Endothelial cell of umbilical vein (primary cell): ENCODE data around the gene UIMC1. TPM values are rescaled to one million over a fixed set of nuclear protein-coding genes. Genes with fewer than 3 reads are reported as not detected.

Source experiments
- BruUV-seq: library from RNA; stranded (reverse); fragments of 400-500 nt; replicated peaks from 2 replicates; lab custom pipeline; 2021; lab: Mats Ljungman, UMichigan
- CTCF ChIA-PET: fragments of 300-600, 350-600 bp; sonication (Branson Sonifier 250); formaldehyde crosslinking; loops from one replicate; lab custom pipeline; 2021; ENCODE audit warnings: antibody characterized with exemption, inconsistent platforms; lab: Charles Lee
- POLR2A ChIA-PET: fragments of 300-600, 350-600 bp; sonication (Branson Sonifier 250); formaldehyde crosslinking; loops from one replicate; lab custom pipeline; 2021; ENCODE audit warnings: antibody characterized with exemption, inconsistent platforms; lab: Charles Lee
- DNase-seq: peaks from one replicate; pipeline ENCODE4 v3.0.0-alpha.2; 2011; ENCODE audit warnings: low read depth, low spot score
- FAIRE-seq: peaks from 2 replicates; lab custom pipeline; 2011; peaks lifted over from hg19 to GRCh38; lab: Jason Lieb, UNC
- H2AFZ ChIP-seq: 2 replicates; pipeline ENCODE4 v1.6.0; 2012; ENCODE audit warnings: low read depth, low read length, control low read depth, inconsistent platforms
- H3K27ac ChIP-seq: 2 replicates; pipeline ENCODE4 v1.5.1; 2011; ENCODE audit warnings: low read depth, mild to moderate bottlenecking, control low read depth, low read length, moderate library complexity; ENCODE audit not compliant: insufficient read depth
- H3K27me3 ChIP-seq, 2 experiments: 2 replicates each; pipeline versions ENCODE4 v1.6.0 to v1.6.1; 2011; ENCODE audit warnings: low read length in 2 of 2, mixed read lengths in 1 of 2; ENCODE audit not compliant: control insufficient read depth in 2 of 2, insufficient read depth in 2 of 2
- H3K36me3 ChIP-seq, 2 experiments: 2 replicates in 1 of 2; 3 replicates in 1 of 2; pipeline ENCODE4 v1.5.1; 2011; ENCODE audit warnings: low read length in 2 of 2, mild to moderate bottlenecking in 1 of 2, moderate library complexity in 1 of 2; ENCODE audit not compliant: control insufficient read depth in 2 of 2, insufficient read depth in 2 of 2; ENCODE audit errors: extremely low read depth in 1 of 2
- H3K4me1 ChIP-seq: 3 replicates; pipeline ENCODE4 v1.5.1; 2011; ENCODE audit warnings: mild to moderate bottlenecking, low read length; ENCODE audit not compliant: control insufficient read depth, insufficient read depth; ENCODE audit errors: extremely low read depth
- H3K4me2 ChIP-seq: 2 replicates; pipeline ENCODE4 v1.6.1; 2011; ENCODE audit warnings: low read length, control low read depth, mixed read lengths; ENCODE audit not compliant: insufficient read depth
- H3K4me3 ChIP-seq, 3 experiments: fragments of 200-600 bp in 1 of 3; sonication (generic), shearing (Covaris generic) in 1 of 3; replicated peaks in 1 of 3; 2 replicates each; pipeline ENCODE4 v1.5.1; 2011 to 2016; ENCODE audit warnings: control low read depth in 3 of 3, low read length in 3 of 3, mild to moderate bottlenecking in 2 of 3, inconsistent platforms in 1 of 3, low read depth in 1 of 3, moderate library complexity in 1 of 3; ENCODE audit not compliant: insufficient read depth in 1 of 3
- H3K79me2 ChIP-seq: 2 replicates; pipeline ENCODE4 v1.6.0; 2012; ENCODE audit warnings: low read length, inconsistent platforms; ENCODE audit not compliant: control insufficient read depth, insufficient read depth
- H3K9ac ChIP-seq: replicated peaks from 2 replicates; pipeline ENCODE3; 2011; ENCODE audit warnings: low read length, control low read depth; ENCODE audit not compliant: insufficient read depth; ENCODE audit errors: extremely low read depth
- H3K9me1 ChIP-seq: replicated peaks from 3 replicates; pipeline ENCODE4 v1.6.0; 2011; ENCODE audit warnings: mild to moderate bottlenecking, low read length; ENCODE audit not compliant: control insufficient read depth, insufficient read depth; ENCODE audit errors: extremely low read depth
- H3K9me3 ChIP-seq: replicated peaks from 2 replicates; pipeline ENCODE4 v1.5.1; 2012; ENCODE audit warnings: low read length, inconsistent platforms; ENCODE audit not compliant: control insufficient read depth, insufficient read depth
- H4K20me1 ChIP-seq: replicated peaks from 2 replicates; pipeline ENCODE3; 2011; ENCODE audit warnings: mild to moderate bottlenecking, low read length; ENCODE audit not compliant: control insufficient read depth, insufficient read depth; ENCODE audit errors: extremely low read depth
- CTCF ChIP-seq, 2 donors: IDR thresholded peaks; 1 replicate in 1 of 2; 2 replicates in 1 of 2; pipeline ENCODE4 v1.5.1; 2011; ENCODE audit warnings: low read length in 2 of 2, mild to moderate bottlenecking in 2 of 2, moderate library complexity in 2 of 2, control low read depth in 1 of 2, inconsistent platforms in 1 of 2, low read depth in 1 of 2; ENCODE audit not compliant: insufficient read depth in 1 of 2; ENCODE audit errors: extremely low read depth in 1 of 2
- EZH2 ChIP-seq: IDR thresholded peaks from 2 replicates; pipeline ENCODE4 v1.6.1; 2012; ENCODE audit warnings: borderline replicate concordance, low read depth, mild to moderate bottlenecking, moderate library complexity, low read length, inconsistent platforms; ENCODE audit not compliant: severe bottlenecking
- FOS ChIP-seq: IDR thresholded peaks from 2 replicates; pipeline ENCODE4 v1.6.1; 2011; ENCODE audit warnings: mild to moderate bottlenecking, low read length, moderate library complexity, borderline replicate concordance; ENCODE audit not compliant: insufficient read depth
- GATA2 ChIP-seq: IDR thresholded peaks from 2 replicates; pipeline ENCODE4 v1.7.0; 2011; ENCODE audit warnings: low read depth, mild to moderate bottlenecking, moderate library complexity, mixed read lengths, low read length; ENCODE audit not compliant: insufficient read length, insufficient read depth
- JUN ChIP-seq: IDR thresholded peaks from 2 replicates; pipeline ENCODE4 v1.6.1; 2011; ENCODE audit warnings: borderline replicate concordance, low read depth; ENCODE audit not compliant: insufficient read length, insufficient read depth
- MAX ChIP-seq: IDR thresholded peaks from 2 replicates; pipeline ENCODE4 v1.6.1; 2011; ENCODE audit not compliant: insufficient read depth, insufficient read length
- MYC ChIP-seq: IDR thresholded peaks from one replicate; pipeline ENCODE4 v1.6.1; 2011; ENCODE audit warnings: mild to moderate bottlenecking, low read depth, low read length
- POLR2A ChIP-seq: IDR thresholded peaks from 2 replicates; pipeline ENCODE4 v1.6.1; 2012; ENCODE audit warnings: low read depth, mild to moderate bottlenecking, control low read depth, low read length
- POLR2AphosphoS5 ChIP-seq: IDR thresholded peaks from 2 replicates; pipeline ENCODE4 v1.6.1; 2012; ENCODE audit warnings: low read depth, mild to moderate bottlenecking, control low read depth, low read length, moderate library complexity; ENCODE audit not compliant: insufficient read depth
- dilution Hi-C: fragments of 300-500 bp; cut with MboI; formaldehyde crosslinking; loops from one replicate; pipeline ENCODE4 v1.15.0; 2019; ENCODE audit warnings: low sequenced_read_pairs; ENCODE audit not compliant: extremely low pct_ligation_motif_present
- intact Hi-C: fragments of 100-400 bp; cut with micrococcal nuclease; formaldehyde crosslinking; loops from one replicate; pipeline ENCODE4 v1.10.0; 2022
- polyA plus RNA-seq, 4 experiments: library from polyadenylated mRNA; depleted of rRNA in 3 of 4; stranded (reverse) in 3 of 4; unstranded in 1 of 4; fragments of >200 nt; gene quantifications; 2 replicates each; pipeline versions ENCODE4 v1.2.1 to v1.2.3, GENCODE V29; 2011 to 2012; ENCODE audit warnings: missing spikeins in 1 of 4
- total RNA-seq: library from RNA; stranded (reverse); gene quantifications from 2 replicates; pipeline ENCODE4 v1.2.3, GENCODE V29; 2021

Gene UIMC1
- total and polyA plus RNA-seq, 2 donors (not counting 3 experiments of a cell fraction or from before 2014, with no cell fraction given), result 17.2 to 60.1 TPM

- no peaks in the 10 kb centered on the region for H3K9me3 ChIP-seq
- H3K4me1 ChIP-seq, result peaks cover 9% of the 10 kb centered on the region
- peak overlapping the region; percentile 70 for H3K4me2 ChIP-seq
- dilution Hi-C loops, result no loop called here
- H2AFZ ChIP-seq, result peak overlapping the region; percentile 81
- peak overlapping the region; percentile 46 for H3K27ac ChIP-seq
- peak overlapping the region; percentile 96 for H3K9ac ChIP-seq
- CTCF ChIA-PET, result interaction anchor here (0.9 to 2.2 kb wide), 5 partner anchors 11 to 363 kb away, joined by 3 to 11 read pairs (median 3); no protein-coding TSS in a partner anchor
- H3K9me1 ChIP-seq, result no peaks in the 10 kb centered on the region
- no peak for FAIRE-seq
- TF ChIP-seq MYC (no peak), FOS (no peak), MAX (no peak), JUN (no peak), CTCF (IDR thresholded peaks at IDR 0.05; ENCODE audit: extremely low read depth in 1 of 2, insufficient read depth in 1 of 2, low read depth in 1 of 2, low read length in 2 of 2) (no peak), POLR2AphosphoS5 (no peak), GATA2 (no peak), POLR2A (no peak), EZH2 (no peak)
- no peaks in the 10 kb centered on the region for H3K27me3 ChIP-seq
- peak overlapping the region; percentile 57 to 94 (median 87) for H3K4me3 ChIP-seq
- POLR2A ChIA-PET, result interaction anchor here (1.0 kb wide), 1 partner anchor 12 kb away, joined by 4 read pairs; no protein-coding TSS in a partner anchor
- H3K79me2 ChIP-seq, result peaks cover 23% of the 10 kb centered on the region
- intact Hi-C loops, result no loop called here
- peaks cover 0 to 2% of the 10 kb centered on the region in 2 experiments for H3K36me3 ChIP-seq
- no peaks in the 10 kb centered on the region for H4K20me1 ChIP-seq
- TSS peak; percentile 37 for BruUV-seq
- peak; percentile 50 for DNase-seq
Observed at GRCh38 chr5:177023303-177023664, 16.7 kb upstream of the UIMC1 start.
